Nephron progenitor cell (in vitro differentiated cells): ENCODE data around the gene ARHGEF37.

Experiments
- DNase-seq: peaks from one replicate; pipeline ENCODE4 v3.0.0; 2021
- H3K27ac Mint-ChIP-seq: 2 replicates; pipeline ENCODE4 v1.8.0; 2021; ENCODE audit warnings: mild to moderate bottlenecking, moderate library complexity, mixed read lengths
- H3K27me3 Mint-ChIP-seq: 2 replicates; pipeline ENCODE4 v1.8.0; 2021; ENCODE audit warnings: mild to moderate bottlenecking, low read depth, mixed read lengths; ENCODE audit not compliant: poor library complexity
- H3K36me3 Mint-ChIP-seq: 2 replicates; pipeline ENCODE4 v1.8.0; 2021; ENCODE audit warnings: low read depth, mixed read lengths
- H3K4me1 Mint-ChIP-seq: 2 replicates; pipeline ENCODE4 v1.8.0; 2021; ENCODE audit warnings: mixed read lengths
- H3K4me3 Mint-ChIP-seq: 2 replicates; pipeline ENCODE4 v1.8.0; 2021; ENCODE audit warnings: mild to moderate bottlenecking, moderate library complexity, mixed read lengths
- H3K9me3 Mint-ChIP-seq: 2 replicates; pipeline ENCODE4 v1.8.0; 2021; ENCODE audit warnings: mild to moderate bottlenecking, moderate library complexity, mixed read lengths
- TF ChIP-seq, protein P1 (sequence below): fragments of 200-600 bp; sonication (generic); IDR thresholded peaks from 2 replicates; pipeline ENCODE4 v1.5.0; 2021; ENCODE audit warnings: antibody characterized with exemption

Gene ARHGEF37

DNA sequence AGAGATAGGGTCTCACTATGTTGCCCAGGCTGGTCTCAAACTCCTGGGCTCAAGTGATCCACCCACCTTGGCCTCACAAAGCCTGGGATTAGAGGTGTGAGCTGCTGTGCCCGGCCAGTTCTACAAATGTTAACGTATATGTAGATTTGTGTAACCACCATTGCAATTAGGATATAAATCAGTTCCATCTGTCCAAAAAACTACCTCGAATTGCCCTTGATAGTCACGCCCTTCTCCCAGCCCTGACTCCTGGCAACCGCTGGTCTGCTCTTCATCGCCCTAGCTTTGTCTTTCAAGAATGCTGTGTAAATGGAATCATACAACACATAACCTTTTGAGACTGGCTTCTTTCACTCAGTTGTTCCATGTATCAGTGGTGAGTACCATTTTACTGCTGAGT is 102.7 kb downstream of the ARHGEF37 start:
- Mint-ChIP-seq H3K27me3 (peaks cover 21% of the 10 kb centered on the region), H3K9me3 (no peaks in the 10 kb centered on the region), H3K4me3 (no peak overlapping the region), H3K36me3 (no peaks in the 10 kb centered on the region), H3K27ac (no peak overlapping the region), H3K4me1 (peaks cover 18% of the 10 kb centered on the region)
- no peak for DNase-seq
- TF ChIP-seq, protein P1, sequence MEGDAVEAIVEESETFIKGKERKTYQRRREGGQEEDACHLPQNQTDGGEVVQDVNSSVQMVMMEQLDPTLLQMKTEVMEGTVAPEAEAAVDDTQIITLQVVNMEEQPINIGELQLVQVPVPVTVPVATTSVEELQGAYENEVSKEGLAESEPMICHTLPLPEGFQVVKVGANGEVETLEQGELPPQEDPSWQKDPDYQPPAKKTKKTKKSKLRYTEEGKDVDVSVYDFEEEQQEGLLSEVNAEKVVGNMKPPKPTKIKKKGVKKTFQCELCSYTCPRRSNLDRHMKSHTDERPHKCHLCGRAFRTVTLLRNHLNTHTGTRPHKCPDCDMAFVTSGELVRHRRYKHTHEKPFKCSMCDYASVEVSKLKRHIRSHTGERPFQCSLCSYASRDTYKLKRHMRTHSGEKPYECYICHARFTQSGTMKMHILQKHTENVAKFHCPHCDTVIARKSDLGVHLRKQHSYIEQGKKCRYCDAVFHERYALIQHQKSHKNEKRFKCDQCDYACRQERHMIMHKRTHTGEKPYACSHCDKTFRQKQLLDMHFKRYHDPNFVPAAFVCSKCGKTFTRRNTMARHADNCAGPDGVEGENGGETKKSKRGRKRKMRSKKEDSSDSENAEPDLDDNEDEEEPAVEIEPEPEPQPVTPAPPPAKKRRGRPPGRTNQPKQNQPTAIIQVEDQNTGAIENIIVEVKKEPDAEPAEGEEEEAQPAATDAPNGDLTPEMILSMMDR: no peak

DNA sequence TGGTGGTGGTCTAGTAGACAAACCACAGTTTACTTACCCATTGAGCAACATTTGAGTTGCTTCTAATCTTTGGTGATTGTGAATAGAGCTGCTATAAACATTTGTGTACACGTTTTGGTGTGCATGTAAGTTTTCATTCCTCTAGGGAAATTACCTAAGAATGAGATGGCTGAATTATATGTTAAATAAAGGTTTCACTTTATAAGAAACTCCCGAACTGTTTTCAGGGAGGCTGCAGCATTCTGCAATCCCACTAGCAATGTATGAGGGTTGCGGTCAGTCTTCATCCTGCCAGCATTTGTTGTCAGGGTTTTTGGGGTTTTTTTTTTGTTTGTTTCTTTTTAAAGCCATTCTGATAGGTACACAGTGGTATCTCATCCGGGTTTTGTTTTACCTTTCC is 103.1 kb downstream of the ARHGEF37 start:
- Mint-ChIP-seq H3K27me3 (peaks cover 24% of the 10 kb centered on the region), H3K9me3 (no peaks in the 10 kb centered on the region), H3K36me3 (no peaks in the 10 kb centered on the region), H3K4me1 (peaks cover 14% of the 10 kb centered on the region), H3K27ac (no peak overlapping the region), H3K4me3 (no peak overlapping the region)
- DNase-seq: no peak
- TF ChIP-seq, protein P1: no peak
